ENCODE data around the gene GRPEL1. TPM values are rescaled to one million over a fixed set of nuclear protein-coding genes. Genes with fewer than 3 reads are reported as not detected.

GRPEL1 gene
- total RNA-seq, 3 donors from 2014 or later (not counting 1 experiment from before 2014, with no cell fraction given): 20.1 to 37.8 (median 36.8) TPM

- Mint-ChIP-seq H3K4me3 (no peak overlapping the region), H3K9me3 (no peaks in the 10 kb centered on the region), H3K27ac (no peak overlapping the region), H3K36me3 (no peaks in the 10 kb centered on the region), H3K4me1 (peaks cover 8 to 16% of the 10 kb centered on the region in 2 donors), H3K27me3 (ENCODE audit: low read depth in 2 of 2) (peaks cover 10% of the 10 kb centered on the region in 2 donors)
- no peaks in the 10 kb centered on the region for H3K27me3 ChIP-seq (ENCODE audit: control insufficient read depth, insufficient read depth, low read length)
- H3K9me3 ChIP-seq (ENCODE audit: control insufficient read depth, insufficient read depth, low read length): no peaks in the 10 kb centered on the region
- DNase-seq (peak in 1 of 2 donors; percentile 53), ATAC-seq (no peak)
- no peak for TF ChIP-seq CTCF (IDR thresholded peaks at IDR 0.05)
- H3K4me1 ChIP-seq (ENCODE audit: control insufficient read depth, insufficient read depth, low read length): peaks cover 11% of the 10 kb centered on the region
- no peak overlapping the region for H3K4me3 ChIP-seq (ENCODE audit: low read length)
- WGBS (ENCODE audit: insufficient coverage): 75% methylated on average over 18 of the region's 18 CpGs
- intact Hi-C loops (cut with micrococcal nuclease): no loop called here
- H3K27ac ChIP-seq (ENCODE audit: low read length): no peak overlapping the region
- H3K36me3 ChIP-seq (ENCODE audit: control insufficient read depth, insufficient read depth, low read length): no peaks in the 10 kb centered on the region
These were observed 5.9 kb upstream of the GRPEL1 start for GRCh38 chr4:7073526-7074390.

- Histone ChIP-seq H3K4me3 (ENCODE audit: low read length) (no peak overlapping the region), H3K36me3 (ENCODE audit: control insufficient read depth, insufficient read depth, low read length) (no peaks in the 10 kb centered on the region), H3K9me3 (ENCODE audit: control insufficient read depth, insufficient read depth, low read length) (no peaks in the 10 kb centered on the region), H3K27ac (ENCODE audit: low read length) (no peak overlapping the region), H3K4me1 (ENCODE audit: control insufficient read depth, insufficient read depth, low read length) (peaks cover 15% of the 10 kb centered on the region), H3K27me3 (ENCODE audit: control insufficient read depth, insufficient read depth, low read length) (no peaks in the 10 kb centered on the region)
- Mint-ChIP-seq H3K9me3 (no peaks in the 10 kb centered on the region), H3K27ac (no peak overlapping the region), H3K27me3 (ENCODE audit: low read depth in 2 of 2) (peaks cover 10% of the 10 kb centered on the region in 2 donors), H3K4me1 (peaks cover 14 to 23% of the 10 kb centered on the region in 2 donors), H3K36me3 (no peaks in the 10 kb centered on the region), H3K4me3 (no peak overlapping the region)
- 86% methylated on average over 14 of the region's 14 CpGs for WGBS (ENCODE audit: insufficient coverage)
- intact Hi-C loops (cut with micrococcal nuclease): no loop called here
- DNase-seq: no peak
- no peak for TF ChIP-seq CTCF (IDR thresholded peaks at IDR 0.05)
- ATAC-seq: no peak
These were observed 5.2 kb upstream of the GRPEL1 start for GRCh38 chr4:7073059-7073458.

- intact Hi-C loops (cut with micrococcal nuclease): loop anchor here (1.0 kb wide), 2 partner anchors 97 to 351 kb away; no protein-coding TSS in a partner anchor
- ATAC-seq: peak; percentile 24 to 45 (median 30)
- H3K27me3 ChIP-seq (ENCODE audit: control insufficient read depth, insufficient read depth, low read length): no peaks in the 10 kb centered on the region
- TF ChIP-seq CTCF (IDR thresholded peaks at IDR 0.05): peak; percentile 96
- Mint-ChIP-seq H3K27ac (no peak overlapping the region), H3K9me3 (no peaks in the 10 kb centered on the region), H3K4me3 (peak overlapping the region; percentile 37), H3K27me3 (ENCODE audit: low read depth in 2 of 2) (peaks cover 3 to 10% of the 10 kb centered on the region in 2 donors), H3K36me3 (no peaks in the 10 kb centered on the region), H3K4me1 (peaks cover 27 to 35% of the 10 kb centered on the region in 2 donors)
- no peak overlapping the region for H3K4me3 ChIP-seq (ENCODE audit: low read length)
- H3K36me3 ChIP-seq (ENCODE audit: control insufficient read depth, insufficient read depth, low read length): no peaks in the 10 kb centered on the region
- peak; percentile 79 to 92 for DNase-seq
- peaks cover 27% of the 10 kb centered on the region for H3K4me1 ChIP-seq (ENCODE audit: control insufficient read depth, insufficient read depth, low read length)
- no peak overlapping the region for H3K27ac ChIP-seq (ENCODE audit: low read length)
- H3K9me3 ChIP-seq (ENCODE audit: control insufficient read depth, insufficient read depth, low read length): no peaks in the 10 kb centered on the region
- 41% methylated on average over 23 of the region's 23 CpGs for WGBS (ENCODE audit: insufficient coverage)
These were observed 3.1 kb upstream of the GRPEL1 start for GRCh38 chr4:7070729-7071511.

All from natural killer cell (primary cell).